T-helper 2 cell treated with Interferon-gamma antibody and Interleukin-4, amounts not matched to agents 100 ng/mL and 5 ng/mL, for 36 hours (primary cell): ENCODE data around the gene KCNQ2. TPM values are rescaled to one million over a fixed set of nuclear protein-coding genes. Genes with fewer than 3 reads are reported as not detected.

Source experiments
- intact Hi-C: fragments of 100-400 bp; cut with micrococcal nuclease; formaldehyde crosslinking; loops from one replicate; pipeline ENCODE4 v1.15.1; 2023
- total RNA-seq: library from RNA; stranded (reverse); gene quantifications from 2 replicates; pipeline ENCODE4 v1.2.3, GENCODE V29; 2022

KCNQ2 gene
- total RNA-seq, 1 donor from 2014 or later: 0.11 TPM

DNA sequence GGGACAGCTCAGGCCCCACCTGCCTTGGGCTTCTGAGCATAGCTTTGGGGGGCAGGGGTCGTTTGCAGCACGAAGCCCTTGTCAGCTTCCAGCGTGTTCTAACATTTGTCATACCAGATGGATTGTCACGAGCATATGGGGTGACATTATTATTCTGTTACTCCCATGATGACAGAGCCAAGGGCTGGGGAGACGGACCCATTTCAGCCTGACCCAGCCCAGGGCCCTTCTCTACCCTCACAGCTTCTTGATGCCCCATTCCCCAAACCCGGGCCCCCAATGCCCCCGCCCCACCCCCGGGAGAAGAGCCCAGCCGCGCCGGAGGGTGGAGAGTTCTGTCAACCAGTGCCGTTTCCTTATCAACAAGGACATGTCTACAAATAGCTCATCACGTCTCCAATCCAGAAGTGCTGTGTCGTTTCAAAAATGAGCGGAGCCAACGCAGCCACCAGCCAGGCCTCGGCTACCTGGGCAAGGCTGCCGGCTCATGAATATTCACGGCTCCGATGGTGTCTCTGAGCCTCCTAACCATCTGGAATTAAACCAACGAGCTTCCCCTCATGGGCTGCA, 101.8 kb downstream of the KCNQ2 start:
- intact Hi-C loops: no loop called here

DNA sequence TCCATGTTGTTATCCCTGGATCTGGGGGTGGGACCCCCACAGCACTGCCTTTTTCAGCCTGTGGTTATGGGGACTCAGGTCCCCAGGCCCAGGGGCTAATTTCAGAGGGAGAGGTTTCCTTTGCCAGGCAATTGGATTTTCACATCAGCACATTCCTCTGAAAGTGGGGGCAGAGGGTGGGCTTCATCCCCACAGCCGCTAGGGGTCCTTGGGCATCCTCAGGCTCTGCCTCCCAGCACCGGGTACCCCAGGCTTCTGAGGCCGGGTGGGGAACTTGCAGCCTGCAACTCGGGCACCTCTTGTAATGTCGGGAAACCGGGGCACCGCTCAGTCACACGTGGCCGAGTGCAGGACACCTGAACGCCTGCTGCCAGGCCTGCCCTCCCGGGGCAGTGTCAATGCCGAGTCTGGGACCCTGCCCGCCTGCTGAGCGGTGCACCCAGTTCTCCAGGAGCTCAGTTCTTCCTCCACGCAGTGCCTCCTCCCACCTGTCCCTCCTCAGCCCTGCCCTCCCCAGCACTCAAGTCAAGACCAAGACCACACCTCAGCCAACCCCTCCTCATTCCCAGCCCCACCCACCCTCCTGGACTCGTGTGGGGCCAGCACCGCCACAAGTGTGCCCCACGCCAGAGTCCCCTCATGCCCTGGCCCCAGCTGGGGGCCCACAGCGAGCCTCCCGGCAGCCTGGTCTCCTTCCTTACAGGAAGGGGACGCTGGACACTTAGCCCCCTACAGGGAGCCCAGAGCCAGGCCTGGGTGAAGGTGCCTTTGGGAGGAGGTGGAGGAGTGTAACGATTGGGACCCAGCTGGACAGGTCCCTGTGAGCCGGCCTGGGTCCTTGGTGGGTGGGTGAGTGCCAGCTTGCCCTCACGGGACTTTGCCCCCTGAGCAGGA, 102.5 kb downstream of the KCNQ2 start:
- intact Hi-C loops: no loop called here

DNA sequence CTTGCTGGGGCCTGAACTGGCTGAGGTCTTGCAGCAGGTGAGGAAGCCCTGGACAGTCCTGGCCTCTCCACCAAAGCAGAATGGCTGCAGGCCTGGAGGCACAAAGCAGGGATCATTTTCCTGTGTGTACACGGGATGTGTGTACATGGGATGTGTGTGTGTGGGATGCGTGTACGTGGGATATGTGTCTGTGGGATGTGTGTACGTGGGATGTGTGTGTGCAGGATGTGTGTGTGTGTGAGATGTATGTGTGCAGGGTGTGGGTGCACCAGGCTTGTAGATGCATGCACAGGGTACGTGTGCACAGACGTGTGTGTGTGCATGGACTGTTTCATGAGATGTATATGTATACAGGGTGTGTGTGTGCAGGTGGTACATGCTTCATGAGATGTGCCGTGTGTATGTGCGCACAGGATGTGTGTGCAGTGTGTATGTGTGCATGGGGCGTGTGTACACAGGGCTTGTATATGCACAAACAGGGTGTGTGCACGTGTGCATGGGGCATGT, 103.4 kb downstream of the KCNQ2 start:
- intact Hi-C loops: no loop called here

DNA sequence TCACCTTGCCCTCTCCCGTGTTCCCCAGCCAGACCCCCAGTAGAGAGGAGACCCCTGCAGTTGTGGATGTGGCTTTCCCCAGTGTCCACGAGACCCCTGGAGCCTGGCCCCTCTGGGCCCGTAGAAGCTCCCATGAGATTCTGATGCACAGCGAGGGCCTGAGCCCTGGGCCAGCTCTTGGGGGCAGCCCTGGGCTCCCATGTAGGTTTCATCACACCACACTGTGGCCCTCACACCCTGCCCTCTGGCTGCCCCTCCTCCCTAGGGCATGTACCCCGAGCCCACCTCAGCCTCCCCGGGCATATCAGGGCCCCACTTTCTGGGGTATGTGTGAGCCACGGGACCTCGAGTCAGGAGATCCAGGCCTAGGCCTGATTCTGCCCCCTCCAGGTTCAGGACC, 104.3 kb downstream of the KCNQ2 start:
- intact Hi-C loops: no loop called here

DNA sequence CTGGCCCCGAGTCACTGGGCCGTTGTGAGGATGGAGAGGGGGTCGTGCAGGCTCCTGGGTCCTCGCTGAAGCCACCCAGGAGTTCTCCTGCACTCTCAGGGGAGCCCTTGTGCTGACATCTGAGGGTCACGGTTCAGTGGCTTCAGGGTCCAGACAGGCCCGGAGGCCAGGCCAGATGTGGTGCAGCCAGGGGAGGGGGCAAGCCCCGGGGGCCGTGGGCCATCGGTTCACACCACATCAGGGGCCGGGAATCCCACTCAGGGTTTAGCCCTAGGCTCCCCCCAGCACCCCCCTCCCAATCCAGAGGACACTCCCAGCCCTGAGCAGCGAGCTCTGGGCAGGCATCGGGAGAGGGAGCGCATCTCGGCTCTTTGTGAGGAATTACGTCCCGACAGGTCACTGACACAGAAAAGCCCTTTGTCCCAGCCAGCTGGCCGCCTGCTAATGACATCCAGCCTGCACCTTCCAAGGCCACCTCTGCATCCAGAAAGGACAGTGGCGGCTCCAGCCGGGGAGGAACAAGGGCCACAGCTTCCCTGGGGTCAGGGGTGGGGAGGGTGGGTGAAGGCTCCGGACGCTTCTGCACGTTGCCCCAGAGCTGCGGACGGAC, 104.9 kb downstream of the KCNQ2 start:
- intact Hi-C loops: no loop called here

DNA sequence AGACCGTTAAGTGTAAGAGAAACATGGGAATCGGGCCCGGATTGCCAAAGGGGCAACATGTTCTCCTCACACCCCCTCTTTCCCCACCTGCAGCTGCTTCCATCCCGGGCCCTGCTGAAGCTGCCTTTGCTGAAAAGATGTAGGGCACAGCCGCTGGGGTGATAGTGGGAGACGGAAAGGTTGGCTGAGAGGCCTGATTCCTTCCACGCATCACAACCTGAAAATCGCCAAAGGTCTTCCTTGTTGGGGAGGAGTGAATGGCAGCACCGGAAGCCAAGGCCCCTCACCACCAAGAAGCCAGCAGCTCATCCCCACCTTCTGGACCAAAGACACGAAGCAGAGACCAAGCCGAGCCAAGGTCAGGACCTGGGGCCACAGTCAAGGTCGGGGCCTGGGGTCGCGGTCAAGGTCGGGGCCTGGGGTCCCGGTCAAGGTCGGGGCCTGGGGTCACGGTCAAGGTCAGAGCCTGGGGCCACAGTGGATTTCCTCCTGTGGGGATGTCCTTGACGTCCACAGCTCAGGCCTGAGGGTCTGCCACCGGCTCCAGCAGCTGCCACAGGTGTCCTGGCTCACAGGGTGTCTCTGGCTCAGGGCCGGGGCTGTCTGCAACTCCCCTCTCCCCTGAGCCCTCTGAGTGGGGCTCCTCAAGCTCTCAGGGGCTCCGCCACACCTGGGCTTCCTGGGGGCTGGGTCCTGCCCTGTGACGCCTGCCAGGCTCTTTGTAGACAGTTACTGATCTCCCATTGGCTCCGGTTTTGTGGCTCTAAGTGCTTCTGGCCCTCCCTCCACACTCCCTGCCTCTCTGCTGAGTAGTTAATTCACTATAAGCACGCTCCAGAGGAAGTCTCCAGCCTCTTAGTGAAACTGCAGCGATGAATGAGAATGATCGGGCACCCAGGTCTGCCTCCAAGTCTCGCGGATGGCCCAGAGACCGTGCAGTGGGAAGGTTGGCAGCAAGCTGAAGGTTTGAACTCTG, 105.8 kb downstream of the KCNQ2 start:
- intact Hi-C loops: no loop called here

DNA sequence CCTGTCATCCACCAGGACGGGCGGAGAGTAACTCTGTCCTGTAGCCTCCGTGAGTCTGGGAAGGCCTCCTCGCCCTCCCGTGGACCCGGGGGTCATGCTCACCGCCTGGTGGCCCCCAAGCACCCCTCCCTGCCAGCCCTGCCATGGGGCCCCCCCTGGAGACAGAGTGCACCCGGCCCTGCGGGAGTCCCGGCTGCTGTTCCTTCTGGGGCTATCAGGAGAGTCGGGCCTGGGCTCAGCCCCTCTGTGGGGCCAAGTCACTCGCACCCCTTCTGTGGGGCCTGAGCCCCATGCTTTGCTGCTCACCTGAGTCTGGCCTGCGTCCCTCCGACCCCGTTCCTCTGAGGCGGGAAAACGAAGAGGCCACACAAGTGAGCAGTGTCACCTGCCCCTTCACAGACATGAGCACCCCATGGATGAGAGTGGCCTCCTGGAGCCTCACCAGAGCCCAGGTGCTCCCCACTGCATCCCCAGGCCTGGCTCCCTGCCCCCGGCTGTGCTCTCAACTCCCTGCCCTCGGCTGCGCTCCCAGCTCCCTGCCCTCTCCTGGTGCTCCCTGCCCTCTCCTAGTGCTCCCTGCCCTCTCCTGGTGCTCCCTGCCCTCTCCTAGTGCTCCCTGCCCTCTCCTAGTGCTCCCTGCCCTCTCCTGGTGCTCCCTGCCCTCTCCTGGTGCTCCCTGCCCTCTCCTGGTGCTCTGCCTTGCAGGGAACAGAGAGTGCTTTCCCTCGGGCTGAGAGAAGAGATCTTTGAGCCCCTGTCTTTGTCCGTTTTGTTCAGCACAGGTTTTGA, 106.7 kb downstream of the KCNQ2 start:
- intact Hi-C loops: no loop called here

DNA sequence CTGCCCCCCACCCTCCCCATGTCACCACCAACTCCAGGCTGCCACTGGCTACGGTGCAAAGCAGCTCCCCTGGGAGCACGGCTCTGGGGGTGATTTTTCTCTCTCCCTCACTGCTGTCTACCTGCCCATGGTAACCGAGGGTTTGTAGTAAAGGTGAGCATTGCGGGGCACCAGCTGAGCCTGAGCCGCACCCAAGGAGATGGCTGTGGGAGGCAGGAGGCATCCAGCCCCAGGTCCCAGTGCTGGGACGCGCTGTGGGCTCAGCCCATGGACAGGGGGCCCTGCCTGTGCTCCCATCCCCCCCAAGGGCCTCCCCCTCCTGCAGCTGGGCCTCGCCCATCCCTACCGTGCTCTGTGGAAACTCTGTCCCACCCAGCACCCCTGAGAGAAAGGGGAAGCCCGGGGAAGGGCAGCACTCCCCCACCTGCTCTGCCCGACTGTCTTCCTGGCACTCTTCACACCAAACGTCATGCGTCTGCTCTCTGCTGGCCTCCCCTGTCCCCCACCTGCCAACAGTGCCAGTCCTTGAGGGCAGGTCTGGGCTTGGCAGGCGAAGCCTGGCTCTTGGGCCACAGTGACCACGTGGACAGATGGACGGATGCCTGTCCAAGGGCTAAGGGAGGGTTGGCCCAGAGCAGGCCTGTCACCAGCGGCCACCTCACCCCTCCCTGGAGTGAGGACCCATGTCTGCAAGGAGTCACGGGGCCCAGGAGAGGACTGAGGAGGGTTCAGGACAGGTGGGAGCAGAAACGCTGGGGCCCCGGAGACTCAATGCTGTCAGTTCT, 107.5 kb downstream of the KCNQ2 start:
- intact Hi-C loops: no loop called here

DNA sequence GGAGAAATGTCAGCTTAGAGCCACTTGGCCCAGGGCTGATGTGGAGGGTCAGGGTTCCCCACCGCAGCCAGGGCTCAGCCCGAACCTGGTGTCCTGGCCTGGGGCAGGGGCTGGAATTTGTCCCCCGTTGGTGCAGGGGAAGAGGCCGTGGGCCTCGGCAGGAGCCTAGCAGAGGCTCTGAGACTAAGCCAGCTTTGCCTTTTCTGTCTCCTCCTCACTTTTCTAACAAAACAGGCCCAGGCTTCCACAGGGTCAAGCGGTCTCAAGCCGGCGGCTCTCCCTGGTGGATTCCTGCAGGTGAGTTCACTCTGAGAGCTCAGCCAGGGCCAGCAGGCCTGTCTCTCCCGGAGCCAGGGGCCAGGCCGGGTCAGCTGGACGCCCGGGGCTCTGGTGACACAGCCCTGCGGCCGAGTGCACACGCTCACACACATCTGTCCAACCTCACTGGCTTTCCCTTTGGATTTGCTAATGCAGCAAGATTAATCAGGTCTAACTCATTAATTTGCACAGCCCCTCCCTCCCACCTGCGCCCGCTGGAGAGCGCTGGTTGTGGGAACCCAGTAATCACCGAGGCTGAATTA, 108.4 kb downstream of the KCNQ2 start:
- intact Hi-C loops: no loop called here

DNA sequence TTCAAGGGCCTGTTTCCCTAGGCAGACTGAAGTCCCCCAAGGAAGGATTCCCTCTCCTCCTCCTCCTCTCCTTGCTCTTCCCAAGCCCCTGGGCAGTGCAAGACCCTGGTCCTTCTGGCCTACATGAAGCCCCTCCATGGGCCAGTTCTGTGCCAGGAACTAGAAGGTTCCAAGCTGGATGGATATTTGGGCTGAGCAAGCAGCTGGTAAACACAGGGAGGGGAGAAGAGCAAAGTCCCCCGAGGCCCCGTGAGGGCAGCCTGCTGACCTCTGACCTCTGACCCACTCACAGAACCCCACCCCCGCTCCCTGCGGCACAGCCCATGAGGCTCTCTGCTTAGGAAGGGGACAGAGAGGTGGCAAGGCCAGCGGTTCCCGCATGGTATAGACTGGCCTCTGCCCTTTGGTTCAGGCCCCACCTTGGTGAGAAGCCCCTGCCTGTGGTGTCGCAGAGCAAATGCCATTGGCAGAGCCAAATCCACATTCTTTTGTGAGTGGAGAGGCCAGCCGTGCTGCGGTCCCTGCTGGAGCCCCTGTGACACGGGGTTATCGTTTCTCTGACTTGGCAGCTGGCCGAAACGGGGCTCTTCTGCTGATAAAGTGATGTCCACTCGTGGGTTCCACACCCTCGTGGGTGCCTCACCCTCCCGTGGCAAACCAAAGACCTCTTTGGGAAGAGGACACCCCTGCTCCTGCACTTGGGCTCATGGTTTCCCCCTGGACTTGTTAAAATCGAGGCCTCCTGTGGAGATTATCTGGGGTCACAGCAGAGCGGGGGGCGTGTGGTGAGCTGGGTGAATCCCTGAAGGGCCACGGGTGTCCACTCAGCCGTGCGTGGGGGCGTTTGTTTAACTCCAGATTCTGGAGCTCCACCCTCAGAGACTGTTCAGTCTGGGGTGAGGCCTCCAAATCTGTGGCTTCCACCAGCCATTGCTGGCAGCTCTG, 109.2 kb downstream of the KCNQ2 start:
- intact Hi-C loops: no loop called here

DNA sequence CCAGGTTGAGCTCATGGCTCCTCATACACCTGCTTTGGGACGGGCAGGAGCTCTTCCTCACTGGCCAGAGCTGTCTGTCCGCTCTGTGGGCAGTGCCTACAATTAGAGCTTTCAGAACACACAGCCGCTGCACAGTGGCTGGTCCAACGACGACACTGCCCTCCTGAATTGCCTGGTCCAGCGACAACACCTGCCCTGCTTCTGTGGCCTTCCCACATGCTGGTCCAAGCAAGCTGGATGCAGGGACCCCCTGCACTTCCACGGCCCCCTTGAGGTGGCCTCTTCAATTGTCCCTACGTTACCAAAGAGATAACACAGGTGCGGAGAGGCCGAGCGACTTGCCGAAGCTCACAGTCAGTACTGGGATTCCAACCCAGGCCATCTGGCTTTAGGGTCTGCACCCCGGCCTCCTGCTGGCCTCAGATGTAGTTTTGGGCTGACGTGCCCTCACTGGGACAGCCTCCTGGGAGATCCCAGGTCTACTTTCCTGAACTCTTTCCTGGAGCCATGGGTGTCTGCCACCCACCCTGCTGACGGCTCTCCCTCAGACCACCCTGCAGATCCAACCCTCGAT, 109.9 kb downstream of the KCNQ2 start:
- intact Hi-C loops: no loop called here

DNA sequence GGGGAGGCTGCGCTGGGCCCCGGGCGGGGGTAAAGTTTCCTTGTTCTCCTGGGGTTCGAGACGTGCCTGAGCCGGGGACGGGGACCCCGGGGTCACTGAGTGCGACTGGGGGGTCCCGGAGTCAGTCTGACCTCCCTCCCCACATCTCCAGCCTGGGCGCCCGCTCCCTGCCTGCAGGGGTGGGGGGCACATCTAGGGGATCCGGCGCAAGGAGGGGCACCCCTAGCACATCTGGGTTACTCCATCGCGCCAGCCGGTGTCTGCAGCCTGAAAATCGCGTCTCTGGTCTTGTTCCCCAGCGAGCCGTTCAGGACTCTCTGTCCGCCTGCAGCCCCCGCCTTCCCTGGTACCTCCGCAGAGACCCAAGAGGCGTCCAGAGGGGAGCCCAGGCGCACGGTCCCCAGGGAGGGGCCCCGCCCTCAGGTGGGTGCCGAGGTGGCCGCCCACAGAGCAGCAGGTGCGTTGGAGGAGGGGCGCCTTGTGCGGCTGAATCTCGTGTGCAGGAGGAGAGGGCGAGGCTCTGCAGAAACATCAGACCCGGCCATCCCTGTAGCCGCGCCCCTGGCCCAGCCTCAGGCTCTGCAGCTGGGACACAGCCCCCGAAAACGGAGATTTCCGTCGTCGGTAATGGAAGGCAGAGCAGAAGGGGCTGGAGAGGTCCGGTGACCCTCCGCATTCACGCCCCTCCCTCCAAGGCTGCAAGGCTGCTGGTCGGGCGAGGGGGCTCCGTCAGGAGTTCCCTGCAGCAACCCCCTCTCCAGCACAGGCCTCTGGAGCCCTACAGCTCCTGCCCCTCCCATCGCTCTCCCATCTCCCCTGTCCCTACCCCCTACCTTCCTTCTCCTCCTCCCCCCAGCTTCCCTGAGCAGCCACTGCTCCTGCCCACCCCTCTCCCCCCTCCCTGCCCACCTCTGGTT, 110.7 kb downstream of the KCNQ2 start:
- intact Hi-C loops: no loop called here

DNA sequence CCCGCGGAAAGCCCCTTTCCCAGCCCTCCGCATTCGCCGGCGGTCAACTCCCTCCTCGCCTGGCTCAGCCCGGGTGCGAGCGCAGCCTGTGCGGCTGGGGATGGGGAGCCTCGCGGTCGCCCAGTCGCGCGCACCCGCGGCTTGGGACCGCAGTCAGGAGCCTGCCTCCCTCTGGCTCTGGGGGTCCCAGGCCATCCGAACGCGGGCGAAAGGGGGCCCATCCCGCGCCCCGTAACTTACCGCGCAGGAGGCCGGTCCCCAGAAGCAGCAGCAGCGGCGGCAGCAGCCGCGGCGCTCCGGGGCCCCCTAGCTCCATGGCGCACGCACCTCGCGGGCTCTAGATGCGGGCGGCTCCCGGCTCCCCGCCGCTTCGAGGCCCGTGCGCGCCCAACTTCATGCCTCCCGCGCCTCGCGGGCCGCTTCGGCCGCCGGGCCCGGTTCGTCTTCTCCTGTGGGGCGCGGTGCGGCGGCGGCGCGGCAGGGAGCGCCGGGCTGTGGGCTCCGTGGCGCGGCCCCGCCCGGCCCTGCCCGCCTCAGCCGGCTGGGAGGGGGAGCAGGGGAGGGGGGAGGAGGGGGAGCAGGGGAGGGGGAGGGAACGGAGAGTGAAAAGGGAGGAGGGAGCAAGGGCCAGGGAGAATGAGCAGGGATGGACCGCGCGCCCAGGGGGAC, 111.5 kb downstream of the KCNQ2 start, which contains the start of gene CHRNA4:
CHRNA4 (minus strand) TSS at position 500 of the 669 bp plus-strand sequence; CDS start at position 316, 184 bp downstream.
- intact Hi-C loops: no loop called here

DNA sequence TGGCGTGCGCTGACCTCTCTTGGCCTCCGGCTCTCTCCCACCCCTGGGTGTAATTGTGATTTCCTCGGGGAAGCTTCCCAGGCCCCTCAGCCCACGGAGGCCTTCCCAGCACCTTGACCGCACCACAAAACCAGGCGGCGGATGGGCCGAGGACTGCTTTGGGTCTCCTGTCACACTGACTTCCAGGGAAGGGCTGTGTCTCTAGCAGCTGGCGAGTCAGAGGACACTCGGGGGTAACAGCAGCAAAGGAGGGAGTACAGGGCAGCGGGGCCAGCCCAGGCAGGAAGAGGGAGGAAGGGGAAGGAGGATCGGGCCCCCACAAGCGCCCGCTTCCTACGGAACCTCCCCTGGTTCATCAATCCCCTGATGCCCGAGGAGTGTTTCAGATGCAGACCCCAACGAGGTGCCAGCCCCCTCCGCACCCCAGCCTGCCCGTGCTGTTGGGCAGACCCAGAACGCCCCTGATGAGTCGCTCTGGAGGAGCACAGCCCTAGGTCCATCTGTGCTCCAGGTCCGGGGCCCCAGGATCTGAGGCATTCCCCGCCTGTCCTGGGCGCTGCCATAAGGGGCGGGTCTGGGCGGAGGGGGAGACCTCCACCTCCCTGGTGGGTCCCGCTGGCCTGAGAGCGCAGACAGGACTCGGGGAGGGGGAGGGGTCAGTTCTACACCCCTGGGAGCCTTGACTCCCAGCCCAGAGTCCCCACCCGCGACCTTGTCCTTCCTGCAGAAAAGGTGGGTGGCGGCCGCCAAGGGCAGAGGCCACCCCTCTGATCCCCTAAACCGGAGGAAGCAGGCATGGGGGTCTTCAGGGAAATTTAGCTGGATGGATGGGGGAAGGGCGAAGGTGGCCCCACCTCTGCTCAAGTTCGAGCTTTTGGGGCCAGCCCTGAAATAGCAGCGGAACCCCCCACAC, 112.3 kb downstream of the KCNQ2 start:
- intact Hi-C loops: no loop called here
